Skeletal muscle tissue (tissue), 1 donor: Measurements from ENCODE around the gene HEPH. TPM values are rescaled to one million over a fixed set of nuclear protein-coding genes. Genes with fewer than 3 reads are reported as not detected.

Experiments used
- total RNA-seq: library from RNA; depleted of rRNA; stranded (reverse); fragments of >200 nt; gene quantifications from one replicate; pipeline ENCODE4 v1.2.3, GENCODE V29; 2014

Gene HEPH
- total RNA-seq, 1 donor from 2014 or later, result 8.4 TPM

Other genes starting within 250 kb of the HEPH start
- gene VSIG4, start 124.2 kb upstream of the HEPH start, total RNA-seq, result 37.1 TPM